Hepatic stellate cell (primary cell): ENCODE results near the gene THSD7B.
"Not testable (repeated sequence)": the region's sequence is repeated elsewhere in the genome, so short reads cannot be mapped to it uniquely, and the experiment has no call there.

ENCODE experiments used
- DNase-seq: peaks from one replicate; pipeline ENCODE4 v3.0.0; 2011; ENCODE audit warnings: low spot score

Gene THSD7B

DNA sequence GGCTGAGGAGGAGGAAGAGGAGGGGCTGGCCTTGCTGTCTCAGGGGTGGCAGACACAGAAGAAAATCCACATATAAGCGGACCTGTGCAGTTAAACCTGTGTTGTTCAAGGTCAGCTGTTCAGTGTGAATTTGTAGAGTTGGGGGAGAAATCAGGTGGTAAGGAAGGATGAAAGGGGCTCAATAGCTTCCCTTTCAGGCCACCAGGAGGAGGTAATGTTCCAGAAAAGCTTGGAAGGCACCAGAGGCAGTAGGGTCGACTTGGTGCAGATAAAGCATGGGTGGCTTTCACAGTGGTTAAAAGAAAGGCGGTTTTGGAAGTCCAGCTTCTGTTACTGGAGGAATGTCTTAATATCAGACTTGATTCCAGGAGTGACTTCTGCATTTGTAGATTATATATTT is 167.4 kb downstream of the THSD7B start:
- peak; percentile 43 for DNase-seq

DNA sequence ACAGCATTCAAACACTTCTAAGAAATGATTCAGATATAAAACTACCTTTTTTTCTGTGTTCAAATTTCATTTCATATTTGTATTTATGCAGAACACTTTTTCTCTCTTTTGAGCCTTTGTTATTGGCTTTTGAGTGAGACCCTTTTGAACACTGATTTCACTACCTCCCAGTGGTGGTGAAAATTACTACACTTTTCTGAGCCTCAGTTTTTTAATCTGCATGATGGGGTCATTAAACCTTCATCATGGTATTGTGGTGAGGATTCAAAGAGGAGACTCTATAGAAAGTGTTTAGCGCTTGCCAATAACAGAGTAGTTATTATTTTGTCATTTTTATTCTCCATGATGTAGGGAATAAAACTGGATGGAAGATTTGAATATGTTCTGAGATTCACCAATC is 169.8 kb downstream of the THSD7B start:
- no peak for DNase-seq

DNA sequence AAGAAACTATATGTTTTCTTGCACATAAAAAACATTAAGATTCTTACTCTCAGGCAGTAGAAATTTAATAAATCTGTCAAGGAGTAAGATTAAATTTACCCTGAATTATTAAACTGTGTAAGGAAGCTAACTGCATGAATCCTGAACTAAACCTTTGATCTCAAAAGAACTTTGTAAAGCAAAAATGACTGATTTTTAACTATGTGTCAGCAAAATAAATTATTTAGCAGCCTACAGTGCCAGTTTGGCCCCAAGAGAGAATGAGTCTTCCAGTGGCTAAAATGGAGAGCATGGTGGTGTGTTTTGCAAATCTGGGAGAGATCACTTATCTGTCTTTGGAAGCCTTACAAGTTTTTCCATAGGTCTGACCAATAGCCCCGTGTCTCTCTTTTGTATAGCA is 190.7 kb downstream of the THSD7B start:
- no peak for DNase-seq

DNA sequence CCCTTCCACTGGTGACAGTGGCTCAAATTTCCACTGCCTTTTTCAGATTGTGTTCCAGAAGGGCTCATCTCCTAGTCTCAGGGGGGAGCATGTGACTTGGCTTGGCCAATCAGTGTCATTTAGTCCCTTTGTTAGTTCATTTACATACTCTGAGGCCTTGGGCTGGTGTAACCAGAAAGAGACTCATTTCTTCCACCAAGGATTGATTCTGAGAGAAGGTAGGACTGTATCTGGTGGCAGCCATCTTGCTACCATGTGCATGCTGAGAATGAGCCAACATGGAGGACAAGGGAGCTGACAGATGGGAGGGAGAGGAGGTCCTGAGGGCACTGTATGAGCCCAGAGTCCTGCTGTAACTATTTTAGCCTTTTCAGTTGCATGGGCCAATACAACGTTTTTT is 191.7 kb downstream of the THSD7B start:
- no peak for DNase-seq

DNA sequence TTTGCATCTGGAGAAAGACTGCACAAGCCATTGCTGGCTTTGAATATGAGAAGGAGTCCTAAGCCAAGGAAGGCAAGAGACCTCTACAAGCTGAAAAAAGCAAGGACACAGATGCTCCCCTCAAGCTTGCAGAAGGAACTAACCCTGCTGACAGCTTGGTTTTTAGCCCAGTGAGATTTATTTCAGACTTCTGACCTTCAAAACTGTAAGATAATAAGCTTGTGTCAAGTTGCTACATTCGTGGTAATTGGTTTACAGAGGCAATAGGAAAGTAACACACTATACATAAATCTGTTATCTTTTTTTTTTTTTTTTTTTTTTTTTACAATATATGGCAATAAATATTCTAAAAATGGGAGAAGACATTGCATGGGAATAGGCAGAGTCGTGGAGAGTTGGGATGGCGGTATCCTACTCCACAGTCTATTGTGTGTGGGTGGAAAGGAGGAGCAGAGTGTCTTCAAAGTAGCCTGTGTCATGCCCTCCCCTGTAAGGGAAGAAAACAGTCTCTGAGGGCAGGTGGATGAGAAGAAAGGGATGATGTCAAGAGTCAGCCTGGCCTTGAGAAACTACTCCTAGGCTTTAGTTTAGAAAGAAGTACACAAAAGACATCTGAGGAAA is 196.9 kb downstream of the THSD7B start:
- DNase-seq = no peak

DNA sequence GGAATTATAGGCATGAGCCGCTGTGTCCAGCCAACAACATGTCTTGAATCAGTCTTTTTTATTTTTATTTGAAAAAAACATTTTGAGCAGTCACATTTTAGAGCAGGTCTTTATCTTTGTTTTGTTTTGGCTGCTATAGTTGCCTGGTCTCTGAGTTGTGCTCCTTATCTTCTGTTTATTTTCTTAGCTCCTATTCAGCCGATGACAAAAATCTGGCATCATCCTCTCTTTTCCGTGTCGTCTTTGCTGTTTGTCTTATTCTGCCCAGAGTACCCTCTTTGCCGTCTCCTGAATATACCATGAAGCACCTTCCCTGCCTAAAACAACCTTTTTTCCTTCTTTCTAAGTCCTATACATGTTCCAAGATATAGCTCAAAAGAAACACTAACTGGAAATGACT is 201.1 kb downstream of the THSD7B start:
- peak; percentile 4 for DNase-seq

DNA sequence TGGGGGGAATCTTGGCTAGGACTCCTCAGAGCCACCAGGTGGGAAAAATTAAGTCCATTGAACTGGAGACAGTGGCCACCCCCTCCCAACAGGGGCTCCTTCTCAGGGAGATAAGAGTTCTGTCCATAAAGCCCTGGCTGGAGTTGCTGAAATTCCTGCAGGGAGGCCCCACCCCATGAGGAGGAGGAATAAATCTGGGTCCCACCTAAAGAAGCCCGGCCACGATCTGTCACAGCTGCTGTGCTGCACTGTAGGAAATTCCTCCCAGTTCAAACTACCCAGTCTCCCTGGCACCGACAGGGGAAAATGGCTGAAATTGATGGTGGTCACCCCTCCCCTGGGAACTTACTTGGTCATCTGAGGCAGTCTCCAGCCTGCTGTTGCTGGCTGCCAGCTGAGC is 215.0 kb downstream of the THSD7B start:
- DNase-seq = no peak

DNA sequence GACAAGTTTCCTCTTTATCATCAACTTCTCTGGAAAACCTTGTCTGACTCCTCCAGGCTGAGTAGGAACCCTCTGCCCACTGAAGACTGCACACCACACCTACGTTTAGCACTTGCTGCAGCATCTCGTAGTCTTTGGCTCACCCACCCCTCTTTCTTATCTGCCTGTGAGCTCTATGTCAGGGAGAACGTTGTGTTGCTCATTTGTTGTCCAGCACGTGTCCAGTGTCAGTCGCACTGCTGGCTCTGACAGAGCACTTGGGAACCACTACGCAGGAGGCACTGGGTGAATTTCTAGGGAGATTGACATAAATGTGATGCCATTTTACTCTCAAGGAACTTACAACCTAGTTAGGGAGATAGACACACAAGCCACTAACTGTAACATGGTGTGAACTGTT is 216.3 kb downstream of the THSD7B start:
- DNase-seq = not testable (repeated sequence)

DNA sequence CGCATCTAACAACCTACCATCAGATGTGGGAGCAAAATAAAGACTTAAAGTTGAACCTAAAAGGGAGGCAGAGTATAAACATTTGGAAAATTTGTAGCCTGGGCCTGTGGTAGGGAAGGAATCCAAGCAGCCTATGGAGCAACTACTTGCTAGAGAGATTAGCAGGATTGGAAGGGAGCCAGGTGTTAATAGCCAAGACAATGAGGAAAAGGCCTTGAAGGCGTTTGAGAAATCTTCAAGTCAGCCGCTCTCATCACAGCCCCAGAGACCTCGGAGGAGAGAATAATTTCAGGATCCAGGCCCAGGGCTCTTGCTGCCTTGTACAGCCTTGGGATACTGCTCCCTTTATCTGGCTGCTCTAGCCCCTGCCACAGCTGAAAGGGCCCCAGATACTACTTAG is 219.7 kb downstream of the THSD7B start:
- no peak for DNase-seq

DNA sequence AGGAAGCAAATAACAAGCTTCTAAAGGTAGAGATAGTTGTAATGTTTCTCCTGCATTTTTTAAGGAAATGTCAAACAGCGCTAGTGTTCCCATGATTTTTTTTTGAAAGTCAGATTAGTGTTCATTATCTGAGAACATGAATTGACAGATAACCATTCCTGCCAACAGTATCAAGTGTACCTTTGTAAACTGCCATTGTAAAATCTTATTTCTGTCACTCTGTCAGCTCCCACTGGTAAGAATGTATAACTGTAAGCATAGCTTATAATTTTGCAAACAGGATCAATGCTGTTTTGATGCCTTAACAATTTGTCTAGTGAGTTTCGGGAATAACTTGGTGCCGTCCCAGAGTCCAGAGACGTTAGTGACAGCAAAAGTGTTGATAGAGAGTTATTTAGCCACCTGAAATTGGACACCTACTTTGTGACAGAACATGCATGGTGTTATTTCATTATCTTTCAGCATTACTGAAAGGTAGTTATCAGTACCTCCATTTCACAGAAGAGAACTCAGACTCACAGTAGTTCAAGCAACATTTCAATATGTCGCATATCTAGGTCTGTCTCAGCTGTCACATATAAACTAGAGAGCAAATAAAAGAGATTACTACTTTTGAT is 221.4 kb downstream of the THSD7B start:
- no peak for DNase-seq

DNA sequence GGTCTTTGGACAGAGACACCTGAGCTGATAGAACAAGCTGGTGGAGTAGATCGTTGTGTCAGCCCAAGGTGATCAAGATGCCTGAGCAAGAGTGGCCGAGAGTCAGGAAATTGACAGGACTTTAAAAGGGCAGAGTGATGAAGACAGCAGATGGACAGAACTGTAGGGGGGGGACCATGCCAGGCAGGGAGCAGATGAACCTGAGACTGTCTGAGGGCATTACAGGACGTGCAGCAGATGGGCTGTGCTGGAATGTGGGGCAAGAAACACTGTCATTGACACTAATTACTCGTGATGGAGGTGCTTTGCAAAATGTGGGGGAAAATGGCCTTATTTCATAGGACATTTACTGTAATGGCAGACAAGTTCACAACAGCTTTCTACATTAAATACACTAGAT is 225.0 kb downstream of the THSD7B start:
- no peak for DNase-seq

DNA sequence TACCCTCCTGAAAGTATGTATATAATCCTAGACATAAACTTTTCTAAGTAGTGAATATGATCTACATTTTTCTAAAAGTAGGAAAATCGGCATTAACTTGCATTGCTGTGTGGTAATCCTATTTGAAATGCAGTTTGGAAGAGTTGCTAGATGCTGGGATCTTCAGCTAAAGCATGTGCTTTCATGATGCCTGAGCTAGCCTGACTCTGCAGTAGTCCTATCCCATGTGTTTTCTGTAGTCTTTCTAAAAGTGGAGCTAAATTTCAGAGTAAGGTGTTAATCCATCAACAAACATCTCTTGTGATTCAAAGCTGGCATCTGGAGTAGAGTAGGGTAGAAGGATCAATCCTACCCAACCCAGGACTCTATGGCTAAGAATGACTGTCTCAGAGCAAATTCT is 229.4 kb downstream of the THSD7B start:
- no peak for DNase-seq

DNA sequence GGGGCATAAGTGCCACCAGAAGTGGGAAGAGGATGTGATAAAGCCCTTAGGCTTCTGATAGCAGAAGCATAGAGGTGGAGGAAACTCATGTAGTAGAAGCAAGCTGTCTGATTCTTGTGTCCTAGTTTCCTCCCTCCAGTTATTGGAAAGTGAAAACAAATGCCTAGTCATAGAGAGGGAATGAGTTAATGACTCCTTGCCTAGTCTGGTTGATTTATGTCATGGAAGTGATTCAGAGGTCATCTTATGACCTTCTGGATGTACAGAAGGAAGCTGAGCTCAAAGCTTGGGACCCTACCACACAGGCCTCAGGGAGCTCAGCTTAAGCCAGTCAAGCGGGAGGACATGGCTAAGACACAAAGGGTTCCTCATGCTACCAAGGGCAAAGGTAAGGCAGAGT is 232.2 kb downstream of the THSD7B start:
- peak; percentile 5 for DNase-seq

DNA sequence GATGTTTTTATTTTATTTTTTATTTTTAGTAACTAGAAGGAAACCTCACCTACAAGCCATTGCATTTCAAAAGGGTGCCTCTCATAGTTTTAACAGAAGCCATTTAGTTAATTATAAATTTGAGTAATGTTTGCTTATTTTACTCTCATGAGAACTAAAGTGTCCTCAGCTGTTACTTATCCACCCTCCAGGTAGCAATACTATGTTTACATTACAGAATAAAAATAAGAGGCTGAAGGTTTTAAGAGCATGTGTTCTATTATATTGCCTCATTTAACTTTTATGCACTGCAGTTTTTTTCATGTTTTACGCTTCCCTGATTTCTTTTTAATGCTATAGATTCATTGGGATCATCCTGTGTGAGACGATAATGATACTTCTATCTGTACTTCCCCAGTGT is 235.5 kb downstream of the THSD7B start:
- no peak for DNase-seq

DNA sequence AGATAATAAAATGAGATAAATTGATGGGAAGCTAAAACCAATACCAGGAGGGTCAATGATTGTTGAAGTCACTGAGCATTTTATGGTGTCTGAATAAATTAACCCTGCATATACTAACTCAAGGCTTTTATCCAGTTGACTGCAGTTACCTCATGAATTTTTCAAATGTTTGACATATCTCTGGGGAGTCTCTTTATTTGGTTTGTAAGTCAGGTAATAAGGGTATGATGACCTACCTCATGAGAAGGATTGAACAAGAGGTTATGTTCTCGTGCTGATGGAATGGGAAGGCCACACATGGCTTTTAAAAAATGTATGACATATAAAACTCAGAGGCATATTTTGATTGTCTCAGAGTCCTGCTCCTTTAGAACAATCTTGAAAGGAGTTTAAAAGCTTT is 237.6 kb downstream of the THSD7B start:
- no peak for DNase-seq

DNA sequence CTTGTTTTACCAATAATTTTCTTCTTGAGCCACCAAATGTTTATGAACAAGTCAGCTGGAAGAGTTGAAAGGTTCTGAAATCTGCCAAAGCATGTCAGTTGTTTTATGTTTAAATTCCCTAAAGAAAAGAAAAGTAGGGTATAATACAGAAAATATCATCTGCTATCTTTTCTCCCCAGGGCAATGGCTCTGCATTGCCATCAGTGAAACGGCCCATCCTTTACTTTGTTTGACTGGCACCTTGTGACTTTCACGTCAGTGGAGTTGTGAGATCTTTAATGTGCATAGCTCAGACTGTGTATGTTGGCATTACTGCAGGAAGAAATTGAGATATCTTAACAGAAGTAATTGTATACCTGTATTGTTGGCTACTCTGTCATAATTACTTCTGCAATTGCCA is 239.9 kb downstream of the THSD7B start:
- no peak for DNase-seq

DNA sequence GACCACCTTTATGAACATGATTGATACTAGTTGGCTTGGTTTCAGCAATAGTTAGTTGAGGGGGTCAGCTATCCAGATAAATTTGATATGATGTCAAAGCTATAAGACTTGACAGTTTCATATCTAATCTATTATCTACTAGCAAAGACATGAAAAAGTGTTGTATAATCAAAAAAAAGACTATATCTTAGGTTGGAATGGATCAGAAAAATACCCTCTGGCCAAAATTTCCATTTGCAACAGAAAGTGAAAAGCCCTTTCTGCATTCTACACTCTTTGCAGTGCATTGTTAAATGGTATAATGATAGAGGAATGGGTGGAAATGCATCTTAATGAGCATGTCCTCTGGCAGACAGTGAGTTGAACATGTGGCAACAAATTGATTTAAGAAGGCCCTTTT is 242.6 kb downstream of the THSD7B start:
- no peak for DNase-seq

DNA sequence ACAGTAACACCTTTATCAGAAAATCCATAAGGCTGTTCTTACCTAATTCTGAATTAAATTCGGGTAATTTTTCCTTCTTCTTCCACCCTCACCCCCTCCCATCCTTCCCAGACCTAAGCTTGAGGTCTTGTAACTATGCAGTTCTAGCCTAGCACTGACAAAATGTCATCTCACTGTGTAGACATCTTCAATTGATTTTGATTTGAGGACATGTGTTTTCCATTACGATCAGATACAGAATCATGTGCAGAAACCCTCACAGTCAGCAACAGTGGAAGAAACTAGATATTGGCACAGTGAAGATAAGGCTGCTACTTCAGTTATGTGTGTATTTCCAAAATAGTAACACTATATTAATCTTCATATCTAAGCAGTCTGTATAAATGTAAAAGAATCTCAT is 244.6 kb downstream of the THSD7B start:
- no peak for DNase-seq

DNA sequence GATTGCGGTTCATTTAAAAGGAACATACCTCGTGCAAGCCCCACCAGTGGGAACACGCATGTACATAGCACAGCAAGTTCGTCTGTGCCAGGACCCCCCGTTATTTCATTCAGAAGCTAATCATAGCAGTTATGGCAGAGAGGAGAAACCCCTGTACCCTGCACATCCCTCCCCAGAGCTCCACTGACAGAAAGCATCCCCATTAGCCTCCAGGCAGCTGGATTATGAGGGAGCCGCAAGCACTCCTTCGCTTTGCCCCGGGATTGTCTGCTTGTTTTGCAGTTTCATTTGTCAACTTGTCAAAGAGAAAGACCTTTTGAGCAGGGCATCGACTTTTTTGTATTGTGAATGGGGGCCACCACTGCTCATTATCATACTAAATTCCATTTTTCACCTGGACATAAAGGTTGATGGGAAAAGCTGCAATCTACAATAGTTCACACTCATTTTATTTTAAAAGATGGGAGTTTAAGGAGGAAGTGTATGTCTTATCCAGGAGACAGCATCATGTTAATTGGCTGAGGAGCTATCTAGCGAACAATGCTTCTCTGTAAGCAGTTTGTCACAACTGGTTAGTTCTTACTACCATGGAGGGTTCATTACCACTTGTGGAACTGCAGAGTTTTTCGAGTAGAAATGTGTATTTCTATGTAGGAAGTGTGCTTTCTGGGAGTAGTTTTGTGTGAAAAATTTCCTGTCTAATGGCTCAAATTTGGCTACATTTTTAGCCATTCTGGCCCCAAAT is 255.3 kb downstream of the THSD7B start:
- DNase-seq = no peak

DNA sequence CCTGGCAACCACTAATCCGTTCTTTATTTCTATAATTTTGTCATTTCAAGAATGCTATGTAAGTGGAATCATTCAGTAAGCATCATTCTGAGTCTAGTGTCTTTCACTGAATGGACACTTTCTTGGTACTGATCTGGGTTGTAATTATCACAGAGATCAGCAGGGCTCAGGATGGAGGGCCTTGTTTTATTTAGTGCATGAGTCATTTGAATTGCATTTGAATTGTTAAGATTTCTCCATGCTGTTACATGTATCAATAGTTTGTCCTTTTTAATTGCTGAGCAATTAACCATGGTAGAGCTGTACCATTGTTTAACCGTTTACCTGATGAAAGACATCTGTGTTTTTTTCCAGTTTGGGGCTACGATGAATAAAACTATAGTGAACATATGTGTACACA is 256.4 kb downstream of the THSD7B start:
- no peak for DNase-seq

DNA sequence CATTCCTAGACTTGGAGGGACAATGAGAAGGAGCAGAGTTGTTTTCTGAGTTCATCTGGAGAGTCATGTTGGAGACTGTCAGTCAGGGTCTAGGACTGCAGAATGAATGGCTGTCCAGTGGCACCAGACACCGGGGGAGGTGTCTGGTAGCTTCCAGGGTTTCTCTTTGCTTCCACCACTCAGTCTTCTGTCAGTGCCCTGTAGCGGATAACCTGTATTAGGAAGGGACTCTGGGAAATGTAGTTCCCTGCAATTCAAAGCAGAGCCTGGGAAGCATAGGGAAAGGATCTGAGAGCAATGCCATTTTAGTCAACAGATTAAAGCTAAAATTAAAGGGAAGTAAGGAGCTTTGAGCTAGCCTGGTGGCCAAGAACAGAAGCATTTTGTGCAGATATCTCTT is 257.9 kb downstream of the THSD7B start:
- no peak for DNase-seq

DNA sequence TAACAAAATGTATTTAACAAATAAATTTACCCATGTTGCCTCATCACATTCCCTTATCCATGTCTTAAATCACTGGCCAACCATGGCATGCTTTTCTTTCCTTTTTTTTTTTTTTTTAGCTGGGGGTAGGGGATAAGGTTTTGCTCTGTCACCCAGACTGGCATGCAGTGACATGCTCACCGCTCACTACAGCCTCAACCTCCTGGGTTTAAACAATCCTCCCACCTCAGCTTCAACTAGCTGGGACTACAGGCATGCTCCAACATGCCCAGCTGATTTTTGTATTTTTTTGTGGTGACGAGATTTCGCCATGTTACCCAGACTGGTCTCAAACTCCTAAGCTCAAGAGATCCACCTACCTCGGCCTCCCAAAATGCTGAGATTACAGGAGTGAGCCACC is 266.4 kb downstream of the THSD7B start:
- DNase-seq = no peak

DNA sequence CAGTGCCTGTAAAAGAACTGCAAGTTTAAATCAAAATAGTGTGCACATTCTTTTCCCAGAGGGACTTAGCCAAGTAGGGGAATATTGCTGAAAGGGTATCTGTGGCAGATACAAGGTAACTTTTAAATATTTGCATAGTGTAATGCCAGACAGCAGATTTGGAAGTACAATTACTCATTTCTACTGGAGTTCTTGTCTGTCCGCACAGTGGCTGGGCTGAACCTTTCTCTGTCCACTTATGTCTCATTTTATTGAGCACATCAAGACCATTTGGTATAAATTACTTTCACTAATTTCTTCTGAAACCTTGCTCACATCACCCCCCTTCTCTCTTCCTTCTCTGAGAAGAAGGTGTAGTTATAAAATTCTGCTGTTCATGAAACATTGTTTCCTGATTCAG is 271.3 kb downstream of the THSD7B start:
- DNase-seq = no peak
